Middle frontal gyrus (tissue), 1 donor: ENCODE results near the gene CTNND2.

Experiments
- DNase-seq: peaks from one replicate; pipeline ENCODE4 v3.0.0-alpha.2; 2015; ENCODE audit warnings: low spot score; ENCODE audit errors: extremely low spot score

CTNND2 gene

GRCh38 chr5:11212706-11213105, 691.5 kb downstream of the CTNND2 start:
- no peak for DNase-seq

GRCh38 chr5:11197726-11198125, 706.5 kb downstream of the CTNND2 start:
- DNase-seq: no peak

- no peak for DNase-seq
These were observed 712.6 kb downstream of the CTNND2 start for GRCh38 chr5:11191673-11192072.

GRCh38 chr5:11182441-11183080, 721.7 kb downstream of the CTNND2 start:
- DNase-seq: no peak

- DNase-seq: no peak
These were observed 722.3 kb downstream of the CTNND2 start for GRCh38 chr5:11181940-11182339.

GRCh38 chr5:11180890-11181289, 723.4 kb downstream of the CTNND2 start:
- DNase-seq: no peak

- no peak for DNase-seq
These were observed 726.1 kb downstream of the CTNND2 start for GRCh38 chr5:11177999-11178711.

GRCh38 chr5:11174591-11174990, 729.7 kb downstream of the CTNND2 start:
- no peak for DNase-seq

- DNase-seq: no peak
These were observed 731.8 kb downstream of the CTNND2 start for GRCh38 chr5:11172484-11172883.

- DNase-seq: no peak
These were observed 733.0 kb downstream of the CTNND2 start for GRCh38 chr5:11171236-11171635.

- DNase-seq: no peak
These were observed 737.3 kb downstream of the CTNND2 start for GRCh38 chr5:11166923-11167322.

GRCh38 chr5:11164531-11165294, 739.5 kb downstream of the CTNND2 start:
- DNase-seq: peak; percentile 22

- DNase-seq: no peak
These were observed 747.1 kb downstream of the CTNND2 start for GRCh38 chr5:11157132-11157531.

GRCh38 chr5:11153670-11154382, 750.4 kb downstream of the CTNND2 start:
- DNase-seq: no peak

- DNase-seq: no peak
These were observed 751.9 kb downstream of the CTNND2 start for GRCh38 chr5:11152368-11152767.

GRCh38 chr5:11150976-11151375, 753.3 kb downstream of the CTNND2 start:
- no peak for DNase-seq

GRCh38 chr5:11148810-11149539, 755.3 kb downstream of the CTNND2 start:
- DNase-seq: no peak

- DNase-seq: no peak
These were observed 758.1 kb downstream of the CTNND2 start for GRCh38 chr5:11146171-11146570.

- no peak for DNase-seq
These were observed 760.6 kb downstream of the CTNND2 start for GRCh38 chr5:11143456-11144267.

GRCh38 chr5:11139217-11139865, 764.9 kb downstream of the CTNND2 start:
- DNase-seq: no peak
